NCI-H748 (cell line): ENCODE data around the gene LRP8.
A peak's percentile ranks its signal among the peaks of the same experiment; 100 is the strongest.

ENCODE experiments used
- DNase-seq: peaks from one replicate; lab custom pipeline; 2025; ENCODE audit not compliant: unreplicated experiment; lab: John Stamatoyannopoulos, UW

Gene LRP8

GRCh38 chr1:53328009-53328461 lies at the start of gene LRP8:
TSS of gene LRP8 (minus strand) at chr1:53328070. CDS start at chr1:53327912, 158 bp downstream.
- peak; percentile 79 for DNase-seq

GRCh38 chr1:53377438-53377841 lies 49.6 kb upstream of the LRP8 start:
- no peak for DNase-seq

DNA sequence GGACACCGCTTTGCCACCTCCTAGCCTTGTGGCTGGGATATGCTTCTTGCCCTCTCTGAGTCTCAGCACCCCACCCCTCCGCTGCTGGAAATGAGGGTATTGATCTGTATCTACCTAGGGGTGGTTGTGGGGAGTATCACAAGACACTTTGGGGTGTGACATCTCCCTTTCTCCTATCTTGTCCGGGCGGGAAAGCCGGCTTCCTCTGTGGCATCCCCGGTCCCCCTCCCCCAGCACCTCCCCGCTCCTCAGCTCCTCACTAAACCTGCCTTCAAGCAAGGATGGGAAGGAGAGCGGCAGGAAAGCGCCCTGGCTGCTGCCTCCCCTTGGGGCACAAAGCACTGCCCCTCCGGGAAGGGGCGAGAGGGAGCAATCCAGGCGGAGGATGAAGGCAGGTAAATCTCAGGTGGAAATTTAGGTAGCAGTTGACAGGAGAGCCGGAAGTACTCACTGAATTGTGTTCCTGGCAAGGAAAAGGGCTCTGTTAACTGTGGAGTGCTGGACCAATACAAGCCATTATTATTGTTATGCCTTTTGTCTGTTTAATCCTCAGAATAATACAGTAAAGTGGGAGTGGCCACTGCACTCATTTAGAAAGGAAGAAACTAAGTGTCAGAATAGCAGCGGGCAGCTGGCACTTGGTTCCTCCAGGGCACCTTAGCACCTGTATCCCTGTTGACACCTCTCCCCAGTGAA lies 49.0 kb upstream of the LRP8 start:
- peak; percentile 17 for DNase-seq

DNA sequence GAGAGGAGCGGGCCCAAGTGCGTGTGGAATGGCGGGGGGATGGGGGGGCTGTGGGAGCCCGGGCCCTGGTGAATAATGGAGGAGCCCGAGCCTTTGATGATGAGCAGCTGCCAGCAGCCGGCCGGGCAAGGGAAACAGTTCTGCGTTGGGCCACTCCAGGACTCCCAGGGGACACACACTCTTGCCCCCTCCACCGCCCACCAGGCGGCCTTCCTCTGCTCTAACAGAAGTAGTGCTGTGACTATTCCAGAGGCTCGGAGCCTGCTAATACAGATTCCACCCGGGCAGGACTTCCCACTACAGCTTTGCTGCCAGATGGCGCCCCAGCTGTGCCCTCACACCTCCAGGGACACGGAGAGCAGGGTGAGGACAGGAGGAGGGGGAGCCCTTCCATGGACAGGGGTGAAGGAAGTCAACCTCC lies 48.2 kb upstream of the LRP8 start:
- no peak for DNase-seq

- DNase-seq: no peak
Measured at GRCh38 chr1:53375440-53375839, 47.6 kb upstream of the LRP8 start.

DNA sequence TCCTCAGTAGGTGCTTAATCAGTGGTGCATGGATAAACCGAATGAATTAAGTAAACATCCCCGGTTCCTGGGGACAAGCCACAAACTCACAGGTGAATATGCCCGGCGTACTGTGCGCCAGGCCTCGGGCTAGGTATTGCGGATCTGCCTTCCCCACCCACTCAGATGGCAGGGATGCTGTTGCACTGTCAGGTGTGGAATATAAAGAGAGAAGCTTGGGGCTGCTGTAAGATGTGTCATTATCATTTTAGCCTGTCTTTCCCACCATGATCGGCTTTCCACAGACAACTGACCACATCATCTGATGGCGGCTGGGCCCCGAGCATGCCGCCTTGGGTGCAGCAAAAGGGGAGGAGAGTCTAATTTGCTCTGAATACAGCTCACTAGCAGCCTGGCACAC lies 45.4 kb upstream of the LRP8 start:
- no peak for DNase-seq

- no peak for DNase-seq
Measured at GRCh38 chr1:53372501-53372951, 44.7 kb upstream of the LRP8 start.

DNA sequence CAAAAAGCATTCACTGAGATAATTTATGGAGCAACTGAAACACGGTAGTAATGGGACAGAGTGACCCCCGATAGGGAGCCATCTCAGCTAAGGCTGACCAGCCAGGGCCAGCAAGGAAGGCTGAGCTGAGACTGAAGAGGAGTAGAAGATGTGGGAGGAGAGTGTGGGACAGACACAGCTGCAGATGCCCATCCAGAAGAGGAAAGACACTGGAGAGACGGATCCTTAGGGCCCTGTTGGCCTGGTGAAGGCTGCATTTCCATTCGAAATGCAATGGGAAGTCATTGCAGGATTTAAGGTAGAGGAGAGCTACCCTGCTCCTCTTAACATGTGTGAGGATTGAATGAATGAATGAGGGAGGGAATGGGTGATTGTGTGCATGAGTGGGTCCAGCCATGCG lies 44.0 kb upstream of the LRP8 start:
- DNase-seq: no peak

- DNase-seq: no peak
Measured at GRCh38 chr1:53371121-53371666, 43.3 kb upstream of the LRP8 start.

GRCh38 chr1:53370369-53370961 lies 42.6 kb upstream of the LRP8 start:
- DNase-seq: no peak

- no peak for DNase-seq
Measured at GRCh38 chr1:53369761-53370160, 41.9 kb upstream of the LRP8 start.

DNA sequence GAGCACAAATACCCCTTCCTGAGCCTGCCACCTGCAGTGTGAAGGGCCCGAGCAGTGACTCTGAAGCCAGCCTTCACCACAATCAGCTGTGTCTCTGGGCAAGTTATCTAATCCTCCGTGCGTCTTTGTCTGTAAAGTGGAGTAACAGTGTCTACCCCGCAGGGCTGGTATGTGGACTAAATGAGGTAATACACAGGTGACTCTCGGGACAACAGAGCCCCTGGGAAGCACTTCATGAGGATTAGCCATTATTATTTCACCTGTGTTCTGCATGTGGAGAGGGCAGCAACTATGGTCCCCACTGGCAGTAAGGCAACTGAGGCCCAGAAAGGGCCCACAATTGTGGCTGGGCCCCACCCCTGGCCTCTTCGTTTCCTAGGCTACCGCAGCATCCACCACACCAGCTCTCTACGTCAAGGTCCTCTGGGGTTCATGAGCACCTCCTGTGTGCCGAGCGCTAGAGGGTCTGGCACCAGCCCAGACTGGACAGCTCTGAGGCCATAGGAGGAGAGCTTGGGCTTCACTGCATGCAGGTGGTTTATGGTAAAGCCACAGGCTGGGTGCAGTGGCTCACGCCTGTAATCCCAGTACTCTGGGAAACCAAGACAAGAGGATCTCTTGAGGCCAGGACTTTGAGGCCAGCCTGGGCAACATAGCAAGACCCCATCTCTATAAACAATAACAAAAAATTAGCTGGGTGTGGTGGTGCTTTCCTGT lies 41.3 kb upstream of the LRP8 start:
- no peak for DNase-seq

- no peak for DNase-seq
Measured at GRCh38 chr1:53368314-53369033, 40.6 kb upstream of the LRP8 start.

- DNase-seq: no peak
Measured at GRCh38 chr1:53367503-53368313, 39.8 kb upstream of the LRP8 start.

DNA sequence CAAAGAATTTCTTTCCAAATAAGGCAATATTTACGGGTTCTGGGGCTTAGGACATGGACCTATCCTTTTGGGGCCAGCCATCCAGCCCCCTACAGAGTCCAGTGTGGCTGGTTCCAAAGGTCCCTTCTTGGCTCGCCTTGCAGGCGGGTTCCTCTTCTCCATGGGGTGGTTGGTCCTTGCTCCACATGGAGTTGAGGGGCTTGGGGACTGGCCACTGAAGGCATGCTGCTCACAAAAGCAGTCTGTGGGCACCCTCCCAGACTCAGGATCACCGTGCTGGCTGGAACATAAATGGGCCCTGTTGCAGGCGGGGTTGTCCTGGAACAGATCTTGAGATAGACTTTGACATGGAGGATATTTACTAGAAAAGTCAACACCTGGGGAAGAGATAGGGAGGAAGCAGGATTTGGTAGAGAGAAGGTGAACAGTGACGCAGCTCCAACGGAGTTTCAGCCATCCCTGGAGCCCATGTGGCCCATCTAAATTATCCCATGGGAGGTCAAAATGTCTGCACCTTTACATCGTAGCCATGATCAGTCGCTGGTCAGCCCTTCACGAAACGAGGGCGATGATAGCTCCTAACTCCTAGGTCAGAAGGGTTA lies 39.1 kb upstream of the LRP8 start:
- no peak for DNase-seq

- DNase-seq: no peak
Measured at GRCh38 chr1:53365437-53366063, 37.7 kb upstream of the LRP8 start.

DNA sequence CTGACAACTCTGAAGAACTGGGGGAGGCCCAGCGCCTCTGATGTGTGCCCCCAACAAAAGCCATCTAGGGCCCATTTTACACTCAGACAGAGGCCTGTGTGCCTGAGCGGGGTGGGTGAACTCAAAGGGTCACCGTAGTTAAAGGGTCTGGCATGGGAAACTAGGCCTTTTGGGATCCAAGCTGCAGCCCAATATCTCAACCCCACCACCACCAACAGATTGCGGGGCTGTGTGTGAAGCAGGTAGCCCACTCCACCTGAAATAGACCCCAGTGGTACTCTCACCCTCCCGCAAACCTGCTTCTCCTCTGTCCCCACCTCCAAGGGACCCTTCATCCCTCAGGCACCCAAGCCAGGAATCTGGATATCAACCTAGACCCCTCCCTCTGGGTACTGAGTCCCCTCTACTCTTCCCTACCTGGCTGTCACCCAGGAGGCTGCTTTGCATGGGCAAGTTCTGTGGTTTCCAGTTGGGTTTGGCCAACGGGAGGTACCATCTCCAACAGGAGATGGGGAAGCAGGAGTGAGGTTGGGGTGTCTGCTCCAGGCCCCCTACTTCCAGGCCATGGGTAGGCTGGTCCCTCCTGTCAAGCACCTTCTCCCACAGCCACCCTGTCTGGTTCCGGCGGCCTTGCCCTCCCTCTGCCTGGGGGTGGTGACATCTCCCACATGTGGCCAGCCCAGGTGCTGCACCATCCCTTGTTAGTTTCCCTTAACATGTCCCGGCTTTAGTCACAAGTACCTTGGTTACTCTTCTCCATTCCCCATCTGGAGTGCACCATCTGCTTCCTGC lies 35.2 kb upstream of the LRP8 start:
- no peak for DNase-seq

DNA sequence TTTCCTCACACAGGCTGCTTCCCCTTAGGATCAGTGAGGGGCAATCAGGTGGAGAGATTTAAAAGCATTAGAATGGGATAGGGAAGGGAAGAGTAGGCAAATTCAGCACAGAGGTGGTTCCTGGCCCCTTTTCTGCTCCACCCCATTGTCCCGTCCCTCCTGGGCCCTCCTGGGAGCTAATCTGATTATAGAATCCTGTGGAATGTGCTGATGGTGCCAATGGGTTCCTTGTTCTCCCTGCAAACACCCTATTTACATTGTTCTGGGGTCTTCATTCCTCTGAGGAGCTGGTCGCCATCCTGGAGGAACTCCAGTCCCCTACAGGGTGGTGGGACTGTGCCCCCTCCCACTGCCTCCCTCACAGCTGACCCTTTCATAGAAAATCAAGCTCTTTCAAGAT lies 34.4 kb upstream of the LRP8 start:
- no peak for DNase-seq

GRCh38 chr1:53361541-53361961 lies 33.7 kb upstream of the LRP8 start:
- no peak for DNase-seq
